ENCODE results near the gene MYL6. TPM values are rescaled to one million over a fixed set of nuclear protein-coding genes. Genes with fewer than 3 reads are reported as not detected.
A peak's percentile ranks its signal among the peaks of the same experiment; 100 is the strongest.
"Not testable (repeated sequence)": the region's sequence is repeated elsewhere in the genome, so short reads cannot be mapped to it uniquely, and the experiment has no call there.

MYL6 gene
- total and polyA plus RNA-seq, 8 donors = 1,768 to 2,250 (median 1,922) TPM

GRCh38 chr12:56114084-56114483, 44.1 kb upstream of the MYL6 start:
- no peak for TF ChIP-seq CTCF (IDR thresholded peaks at IDR 0.05)
- no peaks in the 10 kb centered on the region for H3K27me3 ChIP-seq
- no peak overlapping the region for H3K4me3 ChIP-seq
- no peaks in the 10 kb centered on the region for H3K9me3 ChIP-seq
- no peak for DNase-seq
- H3K4me1 ChIP-seq = peaks cover 5 to 18% of the 10 kb centered on the region in 2 donors
- intact Hi-C loops (cut with DNase I) = no loop called here
- peaks cover 0 to 58% of the 10 kb centered on the region in 2 donors for H3K36me3 ChIP-seq
- H3K27ac ChIP-seq = no peak overlapping the region
- ATAC-seq = no peak

- no peak for TF ChIP-seq CTCF (IDR thresholded peaks at IDR 0.05)
- H3K27me3 ChIP-seq = no peaks in the 10 kb centered on the region
- ATAC-seq = no peak
- peaks cover 0 to 47% of the 10 kb centered on the region in 2 donors for H3K36me3 ChIP-seq
- intact Hi-C loops (cut with DNase I) = no loop called here
- H3K9me3 ChIP-seq = no peaks in the 10 kb centered on the region
- H3K4me1 ChIP-seq = peaks cover 15 to 30% of the 10 kb centered on the region in 2 donors
- DNase-seq = peak in 2 of 4 donors; percentile 4 to 36
- peak overlapping the region; percentile 95 for H3K27ac ChIP-seq
- peak overlapping the region; percentile 56 to 66 for H3K4me3 ChIP-seq
Observed at GRCh38 chr12:56115329-56115728, 42.8 kb upstream of the MYL6 start.

- intact Hi-C loops (cut with DNase I) = no loop called here
- Histone ChIP-seq H3K4me3 (peak within 1 kb of the TSS; percentile 56 to 66), H3K27me3 (no peaks in the 10 kb centered on the region), H3K9me3 (no peaks in the 10 kb centered on the region), H3K36me3 (peaks cover 0 to 47% of the 10 kb centered on the region in 2 donors), H3K27ac (peak within 1 kb of the TSS; percentile 95), H3K4me1 (peaks cover 15 to 32% of the 10 kb centered on the region in 2 donors)
- TF ChIP-seq CTCF (IDR thresholded peaks at IDR 0.05) = no peak
- DNase-seq = peak; percentile 93 to 99 (median 96)
- peak; percentile 72 for ATAC-seq
Observed at GRCh38 chr12:56116267-56117081, 41.7 kb upstream of the MYL6 start, which contains the start of gene RPL41. Gene RPL41 (plus strand): TSS chr12:56116633.

GRCh38 chr12:56117082-56117706, 41.0 kb upstream of the MYL6 start:
- Histone ChIP-seq H3K4me1 (peaks cover 15 to 33% of the 10 kb centered on the region in 2 donors), H3K27ac (peak overlapping the region; percentile 95), H3K4me3 (peak overlapping the region; percentile 56 to 66), H3K36me3 (peaks cover 0 to 47% of the 10 kb centered on the region in 2 donors)
- H3K27me3 ChIP-seq; intact Hi-C loops (cut with DNase I); ATAC-seq; H3K9me3 ChIP-seq; DNase-seq: not testable (repeated sequence)

- TF ChIP-seq CTCF (IDR thresholded peaks at IDR 0.05) = peak in 1 of 2 donors; percentile 45
Observed at GRCh38 chr12:56117778-56118687, 40.1 kb upstream of the MYL6 start, which contains the start of gene ZC3H10. Gene ZC3H10 (plus strand): TSS chr12:56118266. CDS start chr12:56120563, 2,297 bp downstream.

More at GRCh38 chr12:56117778-56118687, 40.1 kb upstream of the MYL6 start, which contains the start of gene ZC3H10:
- Histone ChIP-seq H3K9me3 (no peaks in the 10 kb centered on the region), H3K4me3 (peak within 1 kb of the TSS; percentile 56 to 66), H3K36me3 (peaks cover 0 to 40% of the 10 kb centered on the region in 2 donors), H3K27ac (peak within 1 kb of the TSS; percentile 95), H3K4me1 (peaks cover 15 to 38% of the 10 kb centered on the region in 2 donors), H3K27me3 (no peaks in the 10 kb centered on the region)
- DNase-seq (peak; percentile 98 to 100 (median 98)), ATAC-seq (peak; percentile 84)
- intact Hi-C loops (cut with DNase I) = no loop called here

Data from left lung (tissue), 10 donors.